Activated CD8-positive, alpha-beta memory T cell treated with anti-CD3 and anti-CD28 coated beads, Interleukin-2, amount 50 U/mL, for 24 hours (primary cell): ENCODE measurements around the gene C2CD4D.
"Not testable (repeated sequence)": the region's sequence is repeated elsewhere in the genome, so short reads cannot be mapped to it uniquely, and the experiment has no call there.

Source experiments
- DNase-seq: peaks from one replicate; pipeline ENCODE4 v3.0.0-alpha.2; 2020; ENCODE audit errors: extremely low read depth

The C2CD4D gene

GRCh38 chr1:151858886-151859665 is 19.5 kb upstream of the C2CD4D start:
- DNase-seq = no peak

- no peak for DNase-seq
These were observed 18.6 kb upstream of the C2CD4D start for GRCh38 chr1:151858030-151858746.

GRCh38 chr1:151855933-151856332 is 16.3 kb upstream of the C2CD4D start:
- no peak for DNase-seq

DNA sequence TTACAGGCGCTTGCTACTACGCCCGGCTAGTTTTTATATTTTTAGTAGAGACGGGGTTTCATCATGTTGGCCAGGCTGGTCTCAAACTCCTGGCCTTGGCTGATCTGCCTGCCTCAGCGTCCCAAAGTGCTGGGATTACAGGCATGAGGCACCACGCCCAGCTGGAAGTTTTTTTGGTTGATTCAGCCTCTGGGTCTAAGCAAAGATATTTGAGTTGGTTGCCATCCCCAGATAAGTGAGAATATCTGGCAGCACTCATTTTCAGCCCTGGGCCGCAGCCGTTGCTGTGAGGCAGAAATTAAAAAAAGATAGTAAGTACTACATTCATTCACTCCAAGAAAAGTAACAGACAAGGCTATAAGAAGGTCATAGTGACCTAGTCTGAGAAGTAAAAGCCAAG is 15.9 kb upstream of the C2CD4D start:
- not testable (repeated sequence) for DNase-seq

GRCh38 chr1:151854658-151855057 is 15.0 kb upstream of the C2CD4D start:
- DNase-seq = no peak

DNA sequence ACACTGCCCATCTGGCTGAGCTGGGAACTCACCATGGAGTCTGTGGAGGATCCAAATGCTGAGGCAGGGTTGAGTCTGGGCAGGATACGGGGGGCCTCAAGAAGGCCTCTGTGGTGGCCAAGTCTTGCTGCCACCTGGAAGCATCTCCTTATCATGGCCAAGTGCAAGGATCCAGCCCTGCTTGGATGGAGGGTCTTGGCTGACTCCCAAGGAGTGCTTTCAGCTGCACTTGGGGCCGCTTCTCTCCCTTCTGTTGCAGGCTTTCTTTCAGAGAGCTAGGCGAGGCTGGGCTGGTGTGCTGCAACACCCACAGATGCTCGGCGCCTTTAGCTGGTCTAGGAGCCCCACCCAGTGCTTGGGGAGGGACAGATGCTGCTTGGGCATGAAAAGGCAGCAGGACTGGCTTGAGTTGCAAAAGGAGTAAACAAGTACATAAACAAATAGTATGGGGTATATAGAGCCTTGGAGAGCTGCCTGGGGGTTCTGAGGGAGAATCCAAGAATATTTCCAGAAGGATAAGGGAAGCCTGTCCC is 13.9 kb upstream of the C2CD4D start, which contains the start of gene THEM5:
THEM5 (minus strand) TSS at position 302 of the 533 bp plus-strand sequence; CDS start at position 155, 147 bp downstream.
- no peak for DNase-seq

DNA sequence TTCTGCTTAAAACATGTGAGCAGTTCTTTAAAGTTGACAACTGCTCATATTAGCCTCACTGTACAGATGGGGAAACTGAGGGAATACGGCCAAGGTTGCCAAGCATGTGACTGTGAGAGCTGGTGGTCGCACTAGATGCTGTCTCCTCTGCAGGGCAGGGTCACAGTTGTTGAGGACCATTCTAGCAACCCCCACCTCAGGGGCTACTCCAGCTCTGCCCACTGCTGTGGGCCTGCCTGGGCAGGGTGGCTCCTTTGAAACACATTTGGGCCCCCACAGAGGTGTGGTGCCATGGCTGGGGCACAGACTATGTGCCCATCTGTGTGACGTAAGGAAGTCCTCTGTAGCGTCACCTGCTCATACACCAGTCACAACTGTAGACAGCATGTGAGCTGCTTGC is 13.1 kb upstream of the C2CD4D start:
- DNase-seq = no peak

GRCh38 chr1:151851886-151852285 is 12.3 kb upstream of the C2CD4D start:
- no peak for DNase-seq

GRCh38 chr1:151849871-151850270 is 10.3 kb upstream of the C2CD4D start:
- DNase-seq = no peak

GRCh38 chr1:151849126-151849525 is 9.5 kb upstream of the C2CD4D start:
- no peak for DNase-seq

DNA sequence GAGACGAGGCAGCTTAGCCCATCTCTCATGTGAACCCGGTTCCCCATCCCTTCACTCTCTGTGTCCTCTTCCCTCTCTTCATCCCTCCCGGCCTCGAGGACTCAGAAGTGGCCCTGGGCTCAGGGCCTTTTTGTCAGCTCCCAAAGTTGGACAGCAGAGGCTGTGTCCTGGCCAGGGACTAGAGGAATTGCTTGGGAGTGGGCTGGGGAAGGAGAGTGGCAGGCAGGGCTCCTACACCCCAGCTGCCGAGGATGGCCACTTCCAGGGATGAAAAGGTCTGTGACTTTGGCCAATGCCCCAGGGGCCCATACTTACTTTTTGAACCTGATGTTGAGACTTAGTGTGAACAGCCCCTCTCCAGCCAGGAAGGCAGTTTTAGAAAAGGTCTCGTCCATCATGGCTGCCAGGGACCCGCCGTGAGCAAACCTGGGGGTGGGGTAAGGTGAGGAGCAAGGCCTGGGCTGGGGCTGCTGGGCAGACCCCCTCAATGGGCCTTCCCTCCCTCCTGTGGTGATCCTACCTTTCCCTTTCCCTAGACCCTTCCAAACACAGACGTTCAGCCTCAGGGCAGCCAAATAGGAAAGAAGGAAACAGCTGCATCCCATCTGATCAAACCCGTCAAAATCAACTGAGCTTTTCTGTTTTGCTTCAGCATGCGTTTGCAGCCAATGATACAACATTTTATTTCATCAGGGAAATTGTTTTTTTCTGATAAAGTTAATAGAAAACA is 8.4 kb upstream of the C2CD4D start:
- no peak for DNase-seq

- no peak for DNase-seq
These were observed 7.1 kb upstream of the C2CD4D start for GRCh38 chr1:151846686-151847237.

- no peak for DNase-seq
These were observed 6.5 kb upstream of the C2CD4D start for GRCh38 chr1:151846062-151846568.

DNA sequence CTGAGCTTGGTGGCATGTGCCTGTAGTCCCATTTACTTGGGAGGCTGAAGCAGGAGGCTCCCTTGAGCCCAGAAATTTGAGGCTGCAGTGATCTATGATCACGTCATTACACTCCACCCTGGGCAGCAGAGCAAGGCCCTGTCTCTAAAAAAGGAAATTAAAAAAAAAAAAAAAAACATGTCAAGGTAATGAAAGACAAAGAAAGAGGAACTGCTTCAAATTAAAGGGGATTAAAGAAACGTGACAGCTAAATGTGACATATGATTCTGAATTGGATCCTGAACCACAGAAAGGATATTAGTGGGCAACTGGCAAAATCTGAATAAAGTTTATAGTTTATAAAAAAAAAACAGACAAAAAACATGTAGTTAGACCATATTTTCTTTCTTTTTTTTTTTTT is 3.8 kb upstream of the C2CD4D start:
- DNase-seq = no peak

DNA sequence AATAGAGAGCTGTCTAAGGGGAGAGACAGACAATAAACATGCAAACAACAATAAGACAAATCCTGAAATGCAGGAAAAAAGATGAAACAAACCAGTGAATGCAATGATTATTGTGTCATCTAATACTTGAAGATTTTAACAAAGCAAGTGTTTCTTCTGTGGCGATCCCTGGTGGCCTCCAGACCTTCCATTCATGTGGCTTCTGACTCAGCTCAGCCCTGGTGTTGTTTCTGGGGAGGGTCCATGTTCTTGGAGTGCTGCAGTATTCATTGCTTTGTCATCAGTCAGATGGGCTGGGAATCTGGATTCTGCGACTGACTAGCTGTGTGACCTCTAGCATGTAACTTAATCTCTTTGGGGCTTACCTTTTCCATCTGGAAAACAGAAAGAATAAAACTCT is 1.5 kb upstream of the C2CD4D start:
- DNase-seq = no peak

- DNase-seq = no peak
These were observed 801 bp upstream of the C2CD4D start for GRCh38 chr1:151840421-151840820.

GRCh38 chr1:151839082-151839412 is 573 bp downstream of the C2CD4D start:
- DNase-seq = no peak

- DNase-seq = no peak
These were observed 1.2 kb downstream of the C2CD4D start for GRCh38 chr1:151838222-151839081.

GRCh38 chr1:151837884-151838221 is 1.8 kb downstream of the C2CD4D start:
- no peak for DNase-seq

GRCh38 chr1:151837197-151837596 is 2.4 kb downstream of the C2CD4D start:
- no peak for DNase-seq

- DNase-seq = no peak
These were observed 4.0 kb downstream of the C2CD4D start for GRCh38 chr1:151835596-151835995.
